Astrocyte of the cerebellum (primary cell): Measurements from ENCODE around the gene MEF2C.

Experiments used
- DNase-seq: peaks from one replicate; pipeline ENCODE4 v3.0.0-alpha.2; 2011; ENCODE audit warnings: low read depth
- H3K4me3 ChIP-seq: 2 replicates; pipeline ENCODE4 v1.5.1; 2011; ENCODE audit warnings: mild to moderate bottlenecking, low read depth, low read length, moderate library complexity
- CTCF ChIP-seq: IDR thresholded peaks from 2 replicates; pipeline ENCODE4 v1.5.1; 2012; ENCODE audit warnings: low read length, low read depth, moderate library complexity, mild to moderate bottlenecking; ENCODE audit errors: missing control alignments
- in situ Hi-C: cut with HindIII; loops from 2 replicates; pipeline ENCODE4 v1.10.0; 2017; ENCODE audit warnings: low sequenced_read_pairs

Gene MEF2C

GRCh38 chr5:88671106-88671504 lies 211.9 kb downstream of the MEF2C start:
- DNase-seq, result no peak
- peak overlapping the region; percentile 68 for H3K4me3 ChIP-seq
- no peak for TF ChIP-seq CTCF
- in situ Hi-C loops, result no loop called here

GRCh38 chr5:88670461-88670860 lies 212.5 kb downstream of the MEF2C start:
- no peak for DNase-seq
- peak overlapping the region; percentile 68 for H3K4me3 ChIP-seq
- no peak for TF ChIP-seq CTCF
- in situ Hi-C loops, result no loop called here

GRCh38 chr5:88669371-88670050 lies 213.5 kb downstream of the MEF2C start:
- DNase-seq, result no peak
- no peak for TF ChIP-seq CTCF
- H3K4me3 ChIP-seq, result peak overlapping the region; percentile 68
- in situ Hi-C loops, result no loop called here

- no peak for TF ChIP-seq CTCF
- peak overlapping the region; percentile 50 for H3K4me3 ChIP-seq
- in situ Hi-C loops, result no loop called here
- no peak for DNase-seq
Measured at GRCh38 chr5:88667496-88668201, 215.3 kb downstream of the MEF2C start.
